Kidney (tissue), 14 donors: ENCODE results near the gene HAPLN3. TPM values are rescaled to one million over a fixed set of nuclear protein-coding genes. Genes with fewer than 3 reads are reported as not detected.

Experiments
- DNase-seq, 5 donors: peaks; one replicate each; pipeline ENCODE4 v3.0.0-alpha.2; 2013 to 2020
- FAIRE-seq: peaks from 2 replicates; lab custom pipeline; 2012; peaks lifted over from hg19 to GRCh38; lab: Jason Lieb, UNC
- H3K27ac ChIP-seq, 2 donors: one replicate each; pipeline ENCODE4 v1.7.0; 2013; ENCODE audit warnings: low read depth in 2 of 2, low read length in 2 of 2, inconsistent platforms in 1 of 2
- H3K27me3 ChIP-seq: one replicate; pipeline ENCODE4 v1.7.1; 2013; ENCODE audit warnings: low read length, inconsistent platforms; ENCODE audit not compliant: control insufficient read depth, insufficient read depth
- H3K36me3 ChIP-seq, 3 donors: one replicate each; pipeline versions ENCODE4 v1.7.0 to v1.7.1; 2013; ENCODE audit warnings: low read length in 3 of 3, control low read depth in 1 of 3, inconsistent platforms in 1 of 3; ENCODE audit not compliant: insufficient read depth in 3 of 3, control insufficient read depth in 2 of 3
- H3K4me1 ChIP-seq, 3 donors: one replicate each; pipeline versions ENCODE4 v1.7.0 to v1.7.1; 2013; ENCODE audit warnings: low read length in 3 of 3, inconsistent platforms in 1 of 3, low read depth in 1 of 3; ENCODE audit not compliant: control insufficient read depth in 2 of 3, insufficient read depth in 2 of 3
- H3K4me3 ChIP-seq, 3 donors: one replicate each; pipeline versions ENCODE4 v1.7.0 to v1.8.1; 2013; ENCODE audit warnings: low read length in 3 of 3, control low read depth in 1 of 3, inconsistent platforms in 1 of 3
- H3K9ac ChIP-seq, 3 donors: one replicate each; pipeline versions ENCODE4 v1.7.0 to v1.7.1; 2013; ENCODE audit warnings: low read length in 3 of 3, control low read depth in 1 of 3, inconsistent platforms in 1 of 3
- H3K9me3 ChIP-seq, 3 donors: one replicate each; pipeline versions ENCODE4 v1.7.0 to v1.7.1; 2013; ENCODE audit warnings: low read length in 3 of 3, control low read depth in 1 of 3, inconsistent platforms in 1 of 3; ENCODE audit not compliant: control insufficient read depth in 2 of 3, insufficient read depth in 1 of 3
- CTCF ChIP-seq: IDR thresholded peaks from 3 replicates; pipeline ENCODE4 v1.5.1; 2012; ENCODE audit warnings: mild to moderate bottlenecking, moderate library complexity, borderline replicate concordance; ENCODE audit not compliant: insufficient read depth; ENCODE audit errors: extremely low read depth
- intact Hi-C: fragments of 100-400 bp; cut with DNase I; formaldehyde crosslinking; loops from one replicate; pipeline ENCODE4 v1.11.1; 2022
- polyA plus RNA-seq: library from polyadenylated mRNA; stranded (reverse); fragments of 350-450 nt; fragmentation: Illumina TruSeq; extraction: RNeasy Lipid Tissue Mini Kit (QIAGEN cat#74804); gene quantifications from one replicate; pipeline ENCODE4 v1.2.3, GENCODE V29; 2014; ENCODE audit warnings: low read depth, low replicate concordance; ENCODE audit not compliant: insufficient read depth
- total RNA-seq: library from RNA; stranded (reverse); fragmentation: NEBNext Ultra II Directional; extraction: Animal tissue kit (Norgen Biotek cat#: 25700); gene quantifications from one replicate; pipeline ENCODE4 v1.2.1, GENCODE V29; 2021
- donor health status: control.
- donor health status: control.
- donor health status: control.
- donor health status: control.
- donor health status: control.
- donor health status: DM: yes; HTN: yes; CAD: no.
- donor health status: Normal renal cell carcinoma (clear cell type).

The HAPLN3 gene
- total and polyA plus RNA-seq, 2 donors from 2014 or later = 2.2 to 11.2 TPM

DNA sequence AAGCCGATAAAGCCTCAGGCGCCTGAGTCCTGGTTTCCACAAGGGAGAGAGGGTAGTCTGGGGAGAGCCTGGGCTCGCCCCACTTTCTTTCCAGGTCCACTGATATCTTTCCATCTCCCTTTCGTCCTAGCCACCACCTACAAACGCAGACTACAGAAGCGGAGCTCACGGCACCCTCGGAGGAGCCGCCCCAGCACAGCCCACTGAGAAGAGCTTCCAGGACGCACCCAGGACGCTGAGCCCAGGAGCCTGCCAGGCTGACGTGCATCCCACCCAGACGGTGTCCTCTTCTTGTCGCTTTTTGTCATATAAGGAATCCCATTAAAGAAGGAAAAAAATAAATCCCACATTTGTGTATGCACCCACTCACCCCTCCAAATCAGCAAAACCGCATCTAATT, 21.1 kb downstream of the HAPLN3 start:
- H3K9me3 ChIP-seq = no peaks in the 10 kb centered on the region
- H3K27ac ChIP-seq = no peak overlapping the region
- no peaks in the 10 kb centered on the region for H3K36me3 ChIP-seq
- no peak for DNase-seq
- no peak for FAIRE-seq
- no peak overlapping the region for H3K9ac ChIP-seq
- no peak for TF ChIP-seq CTCF
- intact Hi-C loops = no loop called here
- H3K4me3 ChIP-seq = no peak overlapping the region
- H3K27me3 ChIP-seq = no peaks in the 10 kb centered on the region
- H3K4me1 ChIP-seq = no peaks in the 10 kb centered on the region

GRCh38 chr15:88873786-88874185, 21.6 kb downstream of the HAPLN3 start:
- Histone ChIP-seq H3K4me3 (no peak overlapping the region), H3K27ac (no peak overlapping the region), H3K4me1 (no peaks in the 10 kb centered on the region), H3K27me3 (no peaks in the 10 kb centered on the region), H3K9me3 (no peaks in the 10 kb centered on the region), H3K9ac (no peak overlapping the region), H3K36me3 (no peaks in the 10 kb centered on the region)
- no peak for FAIRE-seq
- no peak for TF ChIP-seq CTCF
- DNase-seq = no peak
- intact Hi-C loops = no loop called here

DNA sequence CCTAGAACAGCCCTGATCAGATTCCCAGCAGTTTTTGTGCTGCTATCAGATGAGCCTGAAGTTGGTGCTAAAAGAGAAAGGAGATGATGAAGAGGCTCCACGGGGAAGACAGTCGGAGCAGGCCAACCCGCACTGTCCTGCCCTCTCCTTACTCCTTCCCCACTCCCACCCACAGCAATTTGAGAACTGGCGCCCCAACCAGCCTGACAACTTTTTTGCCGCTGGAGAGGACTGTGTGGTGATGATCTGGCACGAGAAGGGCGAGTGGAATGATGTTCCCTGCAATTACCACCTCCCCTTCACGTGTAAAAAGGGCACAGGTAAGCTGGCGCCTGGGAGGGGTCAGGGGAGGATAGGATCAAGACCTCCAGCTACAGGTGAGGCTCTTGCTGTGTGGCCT, 22.6 kb downstream of the HAPLN3 start:
- Histone ChIP-seq H3K9ac (no peak overlapping the region), H3K9me3 (no peaks in the 10 kb centered on the region), H3K36me3 (no peaks in the 10 kb centered on the region), H3K4me3 (no peak overlapping the region), H3K27me3 (no peaks in the 10 kb centered on the region), H3K27ac (no peak overlapping the region), H3K4me1 (no peaks in the 10 kb centered on the region)
- DNase-seq (no peak), FAIRE-seq (no peak)
- no peak for TF ChIP-seq CTCF
- intact Hi-C loops = no loop called here

GRCh38 chr15:88872106-88872505, 23.2 kb downstream of the HAPLN3 start:
- Histone ChIP-seq H3K9me3 (no peaks in the 10 kb centered on the region), H3K4me1 (no peaks in the 10 kb centered on the region), H3K27ac (no peak overlapping the region), H3K9ac (no peak overlapping the region), H3K4me3 (no peak overlapping the region), H3K27me3 (no peaks in the 10 kb centered on the region), H3K36me3 (no peaks in the 10 kb centered on the region)
- no peak for FAIRE-seq
- intact Hi-C loops = no loop called here
- no peak for TF ChIP-seq CTCF
- no peak for DNase-seq
